Caco-2 (cell line): ENCODE measurements around the gene BTBD16. TPM values are rescaled to one million over a fixed set of nuclear protein-coding genes. Genes with fewer than 3 reads are reported as not detected.

Source experiments
- BruUV-seq: library from RNA; stranded (reverse); fragments of 400-500 nt; replicated peaks from 2 replicates; lab custom pipeline; 2021; lab: Mats Ljungman, UMichigan
- CTCF ChIA-PET: fragments of 300-600 bp; sonication (Branson Sonifier 250); formaldehyde crosslinking; loops from one replicate; lab custom pipeline; 2022; ENCODE audit warnings: antibody characterized with exemption; lab: Charles Lee
- POLR2A ChIA-PET: fragments of 300-600 bp; sonication (Branson Sonifier 250); formaldehyde crosslinking; loops from one replicate; lab custom pipeline; 2022; ENCODE audit warnings: antibody characterized with exemption; lab: Charles Lee
- DNase-seq, 2 experiments: peaks; one replicate each; pipeline versions ENCODE4 v3.0.0 to v3.0.0-alpha.2; 2020 to 2022
- H3K27me3 ChIP-seq: replicated peaks from 2 replicates; pipeline ENCODE4 v1.6.0; 2011; ENCODE audit warnings: low read length; ENCODE audit not compliant: control insufficient read depth, insufficient read depth
- H3K36me3 ChIP-seq: 2 replicates; pipeline ENCODE4 v1.5.1; 2011; ENCODE audit warnings: low read length; ENCODE audit not compliant: control insufficient read depth, insufficient read depth
- H3K4me1 ChIP-seq: fragments of 250-450 bp; sonication (Bioruptor Pico); 2 replicates; pipeline ENCODE4 v1.5.1; 2020; ENCODE audit warnings: mild to moderate bottlenecking
- H3K4me3 ChIP-seq: 2 replicates; pipeline ENCODE4 v1.5.1; 2011; ENCODE audit warnings: low read depth, mild to moderate bottlenecking, control low read depth, low read length
- H3K9me3 ChIP-seq: fragments of 250-450 bp; sonication (Bioruptor Pico); 2 replicates; pipeline ENCODE4 v1.5.1; 2020; ENCODE audit warnings: mild to moderate bottlenecking, moderate library complexity
- H3K27ac Mint-ChIP-seq: one replicate; pipeline ENCODE4 v1.8.0; 2022; ENCODE audit warnings: mixed read lengths; ENCODE audit not compliant: unreplicated experiment
- H3K27me3 Mint-ChIP-seq: one replicate; pipeline ENCODE4 v1.8.0; 2022; ENCODE audit warnings: mixed read lengths; ENCODE audit not compliant: insufficient read depth, unreplicated experiment
- H3K36me3 Mint-ChIP-seq: one replicate; pipeline ENCODE4 v1.8.0; 2022; ENCODE audit warnings: mild to moderate bottlenecking, mixed read lengths; ENCODE audit not compliant: insufficient read depth, unreplicated experiment
- H3K4me1 Mint-ChIP-seq: one replicate; pipeline ENCODE4 v1.8.0; 2022; ENCODE audit warnings: low read depth, mixed read lengths; ENCODE audit not compliant: unreplicated experiment
- H3K4me3 Mint-ChIP-seq: one replicate; pipeline ENCODE4 v1.8.0; 2022; ENCODE audit warnings: mild to moderate bottlenecking, moderate library complexity, mixed read lengths; ENCODE audit not compliant: unreplicated experiment
- H3K9me3 Mint-ChIP-seq: one replicate; pipeline ENCODE4 v1.8.0; 2022; ENCODE audit warnings: mixed read lengths; ENCODE audit not compliant: unreplicated experiment
- intact Hi-C: fragments of 100-400 bp; cut with micrococcal nuclease; formaldehyde crosslinking; loops from one replicate; pipeline ENCODE4 v1.10.0; 2022; ENCODE audit not compliant: unreplicated experiment
- total RNA-seq: library from RNA; stranded (reverse); gene quantifications from 2 replicates; pipeline ENCODE4 v1.2.3, GENCODE V29; 2022
- TF ChIP-seq, protein P1 (sequence below), 2 experiments: fragments of 200-600 bp in 1 of 2; IDR thresholded peaks; 1 replicate in 1 of 2; 2 replicates in 1 of 2; pipeline versions ENCODE4 v1.5.1 to v1.8.0; 2011 to 2022; ENCODE audit warnings: antibody characterized with exemption in 1 of 2, control low read depth in 1 of 2, inconsistent platforms in 1 of 2, low read depth in 1 of 2, low read length in 1 of 2, mild to moderate bottlenecking in 1 of 2, moderate library complexity in 1 of 2; ENCODE audit not compliant: insufficient read depth in 1 of 2, severe bottlenecking in 1 of 2, unreplicated experiment in 1 of 2

Gene BTBD16
- total RNA-seq, 1 experiment from 2014 or later = not detected

DNA sequence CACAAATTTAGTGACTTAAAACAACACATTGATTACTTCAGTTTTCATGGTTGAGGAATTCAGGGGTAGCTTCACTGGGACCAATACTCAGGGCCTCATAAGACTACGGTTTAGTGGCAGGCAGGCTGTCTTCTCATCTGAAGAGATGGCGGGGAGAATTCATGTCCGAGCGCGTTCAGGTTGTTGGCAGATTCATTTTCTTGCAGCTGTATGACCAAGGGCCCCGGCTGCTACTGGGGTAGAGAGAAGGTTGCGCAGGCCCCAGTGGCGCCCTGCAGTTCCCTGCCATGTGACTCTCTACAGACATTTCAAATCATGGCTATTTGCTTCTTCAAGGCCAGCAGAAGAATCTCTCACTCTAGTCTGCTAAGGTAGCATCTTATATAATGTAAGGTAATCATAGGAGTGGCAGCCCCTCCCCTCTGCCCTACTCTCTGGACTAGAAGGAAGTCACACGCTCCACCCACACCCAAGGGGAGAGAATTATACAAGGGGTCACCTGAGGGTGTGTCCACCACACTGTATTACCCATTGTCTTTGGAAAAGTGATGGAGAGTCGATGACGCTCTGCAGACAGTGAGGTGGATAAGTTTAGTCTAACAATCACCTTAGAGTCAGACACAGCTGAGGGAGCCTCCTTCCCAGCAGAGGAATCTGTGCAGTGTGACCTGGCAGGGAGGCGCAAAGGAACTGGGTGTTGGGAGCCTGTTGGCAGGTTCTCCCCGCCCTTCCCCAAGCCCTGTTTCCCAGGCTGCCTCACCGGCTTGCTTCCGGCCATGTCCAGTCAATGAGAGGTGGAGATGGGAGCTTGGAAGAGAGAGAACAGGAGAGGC lies 67.7 kb downstream of the BTBD16 start:
- Histone ChIP-seq H3K4me3 (no peak overlapping the region), H3K36me3 (no peaks in the 10 kb centered on the region), H3K27me3 (no peaks in the 10 kb centered on the region), H3K4me1 (no peaks in the 10 kb centered on the region), H3K9me3 (no peaks in the 10 kb centered on the region)
- BruUV-seq = no TSS peak
- CTCF ChIA-PET = interaction anchor here (1.2 kb wide), 1 partner anchor 28 kb away, joined by 4 read pairs; no protein-coding TSS in a partner anchor
- H3K27ac Mint-ChIP-seq = no peak overlapping the region
- peaks cover 7% of the 10 kb centered on the region for H3K4me1 Mint-ChIP-seq
- no peak overlapping the region for H3K4me3 Mint-ChIP-seq
- no peak for DNase-seq
- no peaks in the 10 kb centered on the region for H3K27me3 Mint-ChIP-seq
- POLR2A ChIA-PET = no interaction called here
- no peaks in the 10 kb centered on the region for H3K36me3 Mint-ChIP-seq
- TF ChIP-seq, protein P1, sequence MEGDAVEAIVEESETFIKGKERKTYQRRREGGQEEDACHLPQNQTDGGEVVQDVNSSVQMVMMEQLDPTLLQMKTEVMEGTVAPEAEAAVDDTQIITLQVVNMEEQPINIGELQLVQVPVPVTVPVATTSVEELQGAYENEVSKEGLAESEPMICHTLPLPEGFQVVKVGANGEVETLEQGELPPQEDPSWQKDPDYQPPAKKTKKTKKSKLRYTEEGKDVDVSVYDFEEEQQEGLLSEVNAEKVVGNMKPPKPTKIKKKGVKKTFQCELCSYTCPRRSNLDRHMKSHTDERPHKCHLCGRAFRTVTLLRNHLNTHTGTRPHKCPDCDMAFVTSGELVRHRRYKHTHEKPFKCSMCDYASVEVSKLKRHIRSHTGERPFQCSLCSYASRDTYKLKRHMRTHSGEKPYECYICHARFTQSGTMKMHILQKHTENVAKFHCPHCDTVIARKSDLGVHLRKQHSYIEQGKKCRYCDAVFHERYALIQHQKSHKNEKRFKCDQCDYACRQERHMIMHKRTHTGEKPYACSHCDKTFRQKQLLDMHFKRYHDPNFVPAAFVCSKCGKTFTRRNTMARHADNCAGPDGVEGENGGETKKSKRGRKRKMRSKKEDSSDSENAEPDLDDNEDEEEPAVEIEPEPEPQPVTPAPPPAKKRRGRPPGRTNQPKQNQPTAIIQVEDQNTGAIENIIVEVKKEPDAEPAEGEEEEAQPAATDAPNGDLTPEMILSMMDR (IDR thresholded peaks at IDR 0.05; ENCODE audit: insufficient read depth in 1 of 2, low read depth in 1 of 2, low read length in 1 of 2, severe bottlenecking in 1 of 2, unreplicated experiment in 1 of 2) = no peak
- no peaks in the 10 kb centered on the region for H3K9me3 Mint-ChIP-seq
- intact Hi-C loops = no loop called here

DNA sequence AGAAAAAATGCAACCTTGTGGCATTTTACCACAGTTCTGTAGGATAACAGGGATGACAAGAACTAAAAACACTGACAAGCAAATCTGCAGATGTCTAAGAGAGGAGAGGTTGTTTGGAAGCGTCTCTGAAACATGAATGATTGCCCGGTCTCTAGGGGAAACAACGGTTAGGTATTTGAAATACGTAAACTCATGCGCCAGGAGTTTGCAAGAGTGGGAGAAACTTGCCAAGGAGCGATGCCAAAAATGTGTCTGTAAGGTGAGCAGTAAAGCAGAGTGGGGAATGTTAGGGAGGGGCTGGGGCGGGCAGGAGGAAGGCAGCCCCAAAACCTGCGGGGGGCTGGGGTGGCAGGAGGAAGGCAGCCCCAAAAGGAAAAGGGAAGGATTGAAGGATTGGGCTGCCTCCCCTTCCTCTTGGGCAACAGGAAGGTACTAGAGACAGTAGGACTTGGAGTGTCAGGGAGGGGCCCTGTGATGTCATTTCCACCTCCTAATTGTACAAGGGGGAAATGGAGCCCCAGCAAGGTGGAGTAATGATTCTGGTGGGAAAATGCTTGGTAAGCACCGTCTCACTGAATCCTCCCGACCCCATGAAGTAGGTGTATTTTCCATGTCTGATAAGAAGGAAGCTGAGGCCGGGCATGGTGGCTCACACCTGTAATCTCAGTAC lies 70.2 kb downstream of the BTBD16 start:
- ChIA-PET POLR2A (no interaction called here), CTCF (interaction anchor here (0.5 kb wide), 1 partner anchor 155 kb away, joined by 4 read pairs; no protein-coding TSS in a partner anchor)
- Histone ChIP-seq H3K36me3 (no peaks in the 10 kb centered on the region), H3K9me3 (peaks cover 5% of the 10 kb centered on the region), H3K4me1 (peaks cover 4% of the 10 kb centered on the region; the same call in 1 of the 2 replicates), H3K4me3 (no peak overlapping the region), H3K27me3 (no peaks in the 10 kb centered on the region)
- Mint-ChIP-seq H3K4me3 (no peak overlapping the region), H3K36me3 (no peaks in the 10 kb centered on the region), H3K9me3 (peaks cover 3% of the 10 kb centered on the region), H3K27ac (no peak overlapping the region), H3K4me1 (peaks cover 17% of the 10 kb centered on the region), H3K27me3 (no peaks in the 10 kb centered on the region)
- intact Hi-C loops = no loop called here
- no TSS peak for BruUV-seq
- TF ChIP-seq, protein P1 (IDR thresholded peaks at IDR 0.05; ENCODE audit: insufficient read depth in 1 of 2, low read depth in 1 of 2, low read length in 1 of 2, severe bottlenecking in 1 of 2, unreplicated experiment in 1 of 2) = no peak
- no peak for DNase-seq
